Activated gamma-delta T cell (primary cell): Measurements from ENCODE around the gene MAST1.
"Not testable (repeated sequence)": the region's sequence is repeated elsewhere in the genome, so short reads cannot be mapped to it uniquely, and the experiment has no call there.

Experiments
- DNase-seq: peaks from one replicate; lab custom pipeline; 2025; lab: John Stamatoyannopoulos, UW

MAST1 gene

GRCh38 chr19:12800923-12801465, 37.3 kb upstream of the MAST1 start:
- DNase-seq, result no peak

GRCh38 chr19:12801466-12802266, 36.6 kb upstream of the MAST1 start, which contains the start of the genes PRDX2 and THSD8:
TSS of gene PRDX2 (minus strand) at chr19:12801800. CDS start at chr19:12801261, 539 bp downstream.
TSS of gene THSD8 (plus strand) at chr19:12802069. CDS start at chr19:12802072, 3 bp downstream.
- DNase-seq, result peak; percentile 60

GRCh38 chr19:12802267-12803106, 35.8 kb upstream of the MAST1 start:
- DNase-seq, result no peak

GRCh38 chr19:12804051-12804450, 34.3 kb upstream of the MAST1 start:
- no peak for DNase-seq

GRCh38 chr19:12806242-12807081, 31.9 kb upstream of the MAST1 start, which contains the start of gene RNASEH2A:
TSS of gene RNASEH2A (plus strand) at chr19:12806584. CDS start at chr19:12806674, 90 bp downstream.
- DNase-seq, result peak; percentile 78

GRCh38 chr19:12815088-12815487, 23.2 kb upstream of the MAST1 start:
- no peak for DNase-seq

GRCh38 chr19:12817188-12817587, 21.1 kb upstream of the MAST1 start:
- DNase-seq, result not testable (repeated sequence)

- not testable (repeated sequence) for DNase-seq
Observed at GRCh38 chr19:12817810-12818209, 20.5 kb upstream of the MAST1 start.

GRCh38 chr19:12821761-12822160, 16.6 kb upstream of the MAST1 start:
- DNase-seq, result no peak

GRCh38 chr19:12825254-12826131, 12.8 kb upstream of the MAST1 start:
- no peak for DNase-seq

GRCh38 chr19:12828494-12828893, 9.8 kb upstream of the MAST1 start:
- DNase-seq, result no peak

- DNase-seq, result no peak
Observed at GRCh38 chr19:12833418-12833737, 4.9 kb upstream of the MAST1 start.

- peak; percentile 49 for DNase-seq
Observed at GRCh38 chr19:12833738-12834565, 4.4 kb upstream of the MAST1 start.

GRCh38 chr19:12834566-12834943, 3.8 kb upstream of the MAST1 start, which contains the start of gene RTBDN:
TSS of gene RTBDN (minus strand) at chr19:12834579. CDS start at chr19:12829979, 4,600 bp downstream.
- DNase-seq, result no peak

GRCh38 chr19:12834976-12835757, 3.1 kb upstream of the MAST1 start:
- no peak for DNase-seq

- no peak for DNase-seq
Observed at GRCh38 chr19:12836529-12836863, 1.8 kb upstream of the MAST1 start.

- DNase-seq, result no peak
Observed at GRCh38 chr19:12837225-12837624, 1.1 kb upstream of the MAST1 start.

GRCh38 chr19:12838886-12839756, 806 bp downstream of the MAST1 start:
- no peak for DNase-seq
